LNCaP clone FGC (cell line): Measurements from ENCODE around the gene CMTM1.

Source experiments
- DNase-seq: peaks from one replicate; pipeline ENCODE4 v3.0.0-alpha.2; 2011; ENCODE audit warnings: low read depth
- H3K4me3 ChIP-seq: 2 replicates; pipeline ENCODE4 v1.5.1; 2011; ENCODE audit warnings: mild to moderate bottlenecking, low read depth, low read length, control low read depth
- TF ChIP-seq, protein P1 (sequence below): IDR thresholded peaks from 2 replicates; pipeline ENCODE4 v1.5.1; 2012; ENCODE audit warnings: mild to moderate bottlenecking; ENCODE audit not compliant: control insufficient read depth, insufficient read depth; ENCODE audit errors: extremely low read depth

Gene CMTM1

DNA sequence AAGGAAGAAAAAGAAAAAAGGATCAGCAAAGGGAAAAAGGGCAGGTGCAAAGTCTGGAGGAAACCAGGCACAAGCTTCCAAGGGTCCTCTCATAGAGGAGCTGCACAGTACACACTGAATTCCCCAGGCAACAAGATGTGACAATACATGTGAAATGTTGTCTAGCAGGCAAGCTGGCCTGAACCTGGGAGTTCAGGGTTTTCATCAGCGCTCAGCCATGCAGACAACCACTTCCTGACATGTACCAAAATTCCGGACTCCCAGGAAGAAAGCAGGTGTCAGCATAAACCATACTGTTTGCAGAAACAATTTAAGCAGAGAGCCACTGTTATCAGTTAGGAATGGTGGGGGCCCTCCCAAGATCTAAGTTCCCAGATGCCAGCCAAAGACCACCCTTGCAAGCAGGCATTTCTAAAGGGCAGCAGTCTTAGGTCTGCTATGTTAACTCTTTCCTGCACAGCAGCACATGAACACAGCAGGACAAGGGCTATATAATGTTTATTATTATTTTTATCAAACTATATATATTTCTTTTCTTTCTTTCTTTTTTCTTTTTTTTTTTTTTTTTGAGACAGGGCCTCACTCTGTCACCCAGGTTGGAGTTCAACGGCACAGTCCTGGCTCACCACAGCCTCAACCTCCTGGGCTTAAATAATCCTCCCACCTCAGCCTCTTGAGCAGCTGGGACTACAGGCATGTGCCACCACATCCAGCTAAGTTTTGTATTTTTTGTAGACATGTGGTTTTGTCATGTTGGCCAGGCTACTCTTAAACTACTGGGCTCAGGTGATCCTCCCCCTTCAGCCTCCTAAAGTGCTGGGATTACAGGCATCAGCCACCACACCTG lies 26.4 kb upstream of the CMTM1 start:
- no peak overlapping the region for H3K4me3 ChIP-seq
- DNase-seq: no peak
- TF ChIP-seq, protein P1, sequence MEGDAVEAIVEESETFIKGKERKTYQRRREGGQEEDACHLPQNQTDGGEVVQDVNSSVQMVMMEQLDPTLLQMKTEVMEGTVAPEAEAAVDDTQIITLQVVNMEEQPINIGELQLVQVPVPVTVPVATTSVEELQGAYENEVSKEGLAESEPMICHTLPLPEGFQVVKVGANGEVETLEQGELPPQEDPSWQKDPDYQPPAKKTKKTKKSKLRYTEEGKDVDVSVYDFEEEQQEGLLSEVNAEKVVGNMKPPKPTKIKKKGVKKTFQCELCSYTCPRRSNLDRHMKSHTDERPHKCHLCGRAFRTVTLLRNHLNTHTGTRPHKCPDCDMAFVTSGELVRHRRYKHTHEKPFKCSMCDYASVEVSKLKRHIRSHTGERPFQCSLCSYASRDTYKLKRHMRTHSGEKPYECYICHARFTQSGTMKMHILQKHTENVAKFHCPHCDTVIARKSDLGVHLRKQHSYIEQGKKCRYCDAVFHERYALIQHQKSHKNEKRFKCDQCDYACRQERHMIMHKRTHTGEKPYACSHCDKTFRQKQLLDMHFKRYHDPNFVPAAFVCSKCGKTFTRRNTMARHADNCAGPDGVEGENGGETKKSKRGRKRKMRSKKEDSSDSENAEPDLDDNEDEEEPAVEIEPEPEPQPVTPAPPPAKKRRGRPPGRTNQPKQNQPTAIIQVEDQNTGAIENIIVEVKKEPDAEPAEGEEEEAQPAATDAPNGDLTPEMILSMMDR: no peak

DNA sequence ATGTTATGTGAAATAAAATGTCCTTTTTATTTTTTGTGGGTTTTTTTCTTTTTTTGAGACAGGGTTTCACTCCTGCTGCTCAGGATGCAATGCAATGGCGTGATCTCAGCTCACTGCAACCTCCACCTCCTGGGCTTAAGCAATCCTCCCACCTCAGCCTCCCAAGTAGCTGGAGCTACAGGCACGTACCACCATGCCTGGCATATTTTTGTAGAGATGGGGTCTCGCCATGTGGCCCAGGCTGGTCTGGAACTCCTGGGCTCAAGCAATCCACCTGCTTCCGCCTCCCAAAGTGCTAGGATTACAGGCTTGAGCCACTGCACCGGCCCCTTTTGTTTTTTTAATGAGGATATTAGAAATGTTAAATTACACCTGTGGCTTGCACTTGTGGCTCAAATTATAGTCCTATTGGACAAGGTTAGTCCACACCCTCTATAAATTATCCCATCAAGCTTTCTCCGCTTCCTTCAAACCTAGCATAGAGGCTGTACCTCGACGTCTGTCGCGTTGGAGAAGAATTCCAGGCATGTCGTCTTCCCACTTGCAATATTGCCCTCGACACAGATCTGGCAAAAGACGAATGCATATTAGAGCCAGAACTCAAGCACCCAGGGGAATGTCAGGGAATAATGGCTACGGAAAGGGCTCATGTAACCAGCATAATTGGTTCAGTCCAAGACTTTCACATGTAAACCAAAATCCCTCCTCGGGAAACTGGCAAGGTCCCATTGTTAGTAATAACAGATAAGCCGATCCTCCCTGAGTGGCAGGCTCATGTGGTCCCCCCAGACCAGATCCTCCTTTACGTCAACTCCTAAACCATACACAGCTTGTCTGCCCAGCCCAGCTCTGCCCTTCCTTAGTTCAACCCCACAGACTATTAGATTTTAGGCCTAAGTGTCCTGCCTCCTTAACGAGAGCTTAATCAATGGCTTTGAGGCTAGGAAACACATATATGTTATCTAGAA lies 24.6 kb upstream of the CMTM1 start:
- DNase-seq: no peak
- no peak overlapping the region for H3K4me3 ChIP-seq
- TF ChIP-seq, protein P1: no peak

DNA sequence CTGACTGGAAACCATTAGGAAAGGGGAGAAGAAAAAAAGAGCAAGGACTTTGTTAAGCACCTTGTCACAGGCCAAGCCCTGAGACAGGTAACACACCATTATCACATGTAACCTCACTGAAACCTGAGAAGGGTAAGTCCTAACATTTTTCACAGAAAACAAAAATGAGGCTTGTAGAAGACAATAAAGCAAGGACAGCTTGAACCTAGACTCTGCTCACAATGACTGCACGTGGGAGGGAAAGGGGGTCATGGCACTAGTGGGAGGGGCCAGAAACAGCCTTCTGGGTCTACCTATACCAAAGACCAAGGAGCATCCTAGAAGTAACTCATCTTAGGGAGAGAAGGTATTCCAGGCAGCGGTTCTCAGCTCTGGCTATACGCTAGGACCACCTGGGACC lies 23.8 kb upstream of the CMTM1 start:
- no peak for DNase-seq
- TF ChIP-seq, protein P1: no peak
- H3K4me3 ChIP-seq: no peak overlapping the region

DNA sequence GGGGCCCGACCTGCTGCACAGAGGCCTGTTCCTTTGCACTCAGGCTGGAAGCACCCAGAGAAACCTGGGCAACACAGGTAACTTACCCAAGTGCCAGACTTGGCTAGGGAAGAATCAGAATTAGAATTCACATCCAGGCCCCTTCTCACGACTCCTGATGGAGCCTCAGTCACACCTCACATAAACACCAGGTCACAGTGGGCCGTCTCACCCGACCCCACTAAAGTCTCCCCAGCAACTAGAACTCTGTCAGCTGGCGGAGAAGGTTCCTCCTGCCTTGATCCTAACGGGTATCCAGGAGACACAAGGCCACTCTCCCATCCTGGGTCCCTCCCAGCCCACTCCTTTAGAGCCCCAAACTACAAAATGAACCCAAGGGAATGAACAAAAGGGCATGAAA lies 22.7 kb upstream of the CMTM1 start:
- TF ChIP-seq, protein P1: no peak
- no peak overlapping the region for H3K4me3 ChIP-seq
- no peak for DNase-seq

DNA sequence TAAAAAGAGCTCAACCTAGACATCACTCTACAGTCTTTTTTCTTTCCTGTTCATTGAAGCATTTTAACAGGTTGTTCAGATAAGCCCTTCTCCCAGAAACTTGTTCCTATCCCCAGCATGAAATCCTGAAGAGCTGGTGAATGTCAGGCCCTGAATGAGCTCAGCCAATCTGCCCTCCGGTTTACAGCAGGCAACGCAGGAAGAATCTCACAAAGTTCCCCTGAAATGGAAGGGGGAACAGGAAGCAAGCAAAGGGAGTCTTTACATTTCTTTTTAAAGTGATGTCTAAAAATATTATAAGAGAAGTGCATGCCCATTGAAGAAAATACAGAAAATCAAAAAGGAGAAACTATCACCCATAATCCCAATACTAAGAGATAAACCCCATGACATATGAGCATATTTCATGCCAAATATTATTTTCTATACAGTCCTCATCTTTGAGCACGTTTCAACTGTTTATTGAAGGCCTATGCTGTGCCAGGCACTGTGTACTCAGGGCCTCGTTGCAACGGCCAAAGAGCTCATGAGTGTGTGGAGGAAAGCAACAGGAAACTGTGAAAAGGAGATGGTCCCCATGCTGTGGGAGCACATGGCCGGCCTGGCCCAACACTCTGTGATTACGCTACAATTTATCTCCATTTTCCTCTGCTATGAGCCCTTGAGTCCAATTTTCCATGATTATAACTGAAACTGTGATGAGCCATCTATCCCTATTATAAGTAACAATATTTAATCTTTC lies 22.1 kb upstream of the CMTM1 start:
- no peak overlapping the region for H3K4me3 ChIP-seq
- TF ChIP-seq, protein P1: no peak
- no peak for DNase-seq
